Left ventricle myocardium inferior (tissue), 1 donor: Measurements from ENCODE around the gene ETFB. TPM values are rescaled to one million over a fixed set of nuclear protein-coding genes. Genes with fewer than 3 reads are reported as not detected.

ENCODE experiments used
- DNase-seq: peaks from one replicate; pipeline ENCODE4 v3.0.0-alpha.2; 2020
- H3K27ac ChIP-seq: fragments of 200-600 bp; replicated peaks from 2 replicates; pipeline ENCODE4 v1.8.0; 2021
- H3K27me3 ChIP-seq: fragments of 200-600 bp; 2 replicates; pipeline ENCODE4 v1.8.0; 2021; ENCODE audit warnings: low read depth
- H3K36me3 ChIP-seq: fragments of 200-600 bp; 2 replicates; pipeline ENCODE4 v1.8.0; 2021
- H3K4me1 ChIP-seq: fragments of 200-600 bp; 2 replicates; pipeline ENCODE4 v1.8.0; 2021
- H3K4me3 ChIP-seq: fragments of 200-600 bp; 2 replicates; pipeline ENCODE4 v1.8.0; 2021; ENCODE audit warnings: mild to moderate bottlenecking, moderate library complexity
- H3K9me3 ChIP-seq: fragments of 200-600 bp; replicated peaks from 2 replicates; pipeline ENCODE4 v1.8.0; 2021
- CTCF ChIP-seq: fragments of 200-600 bp; IDR thresholded peaks from 2 replicates; pipeline ENCODE4 v1.8.0; 2021; ENCODE audit warnings: antibody characterized with exemption, mild to moderate bottlenecking, borderline replicate concordance
- intact Hi-C: fragments of 100-400 bp; cut with micrococcal nuclease; formaldehyde crosslinking; loops from one replicate; pipeline ENCODE4 v1.11.0; 2022
- total RNA-seq: library from RNA; stranded (reverse); fragmentation: NEBNext Ultra II Directional; extraction: Animal tissue kit (Norgen Biotek cat#: 25700); gene quantifications from one replicate; pipeline ENCODE4 v1.2.1, GENCODE V29; 2021
- donor health status: DM: no; HTN: yes; CAD: no; lungs with severe emphysema.

ETFB gene
- total RNA-seq, 1 donor from 2014 or later, result 365 TPM

- Histone ChIP-seq H3K27ac (peak overlapping the region; percentile 42), H3K4me3 (peak overlapping the region; percentile 78), H3K4me1 (peaks cover 20% of the 10 kb centered on the region), H3K27me3 (no peaks in the 10 kb centered on the region), H3K9me3 (no peaks in the 10 kb centered on the region), H3K36me3 (no peaks in the 10 kb centered on the region)
- intact Hi-C loops, result no loop called here
- peak; percentile 78 for DNase-seq
- peak; percentile 91 for TF ChIP-seq CTCF
These were observed 27.4 kb downstream of the ETFB start for GRCh38 chr19:51338563-51339312.

- intact Hi-C loops, result no loop called here
- H3K36me3 ChIP-seq, result no peaks in the 10 kb centered on the region
- H3K4me1 ChIP-seq, result peaks cover 20% of the 10 kb centered on the region
- H3K27ac ChIP-seq, result no peak overlapping the region
- H3K4me3 ChIP-seq, result no peak overlapping the region
- H3K27me3 ChIP-seq, result no peaks in the 10 kb centered on the region
- H3K9me3 ChIP-seq, result no peaks in the 10 kb centered on the region
- no peak for DNase-seq
- no peak for TF ChIP-seq CTCF
These were observed 28.2 kb downstream of the ETFB start for GRCh38 chr19:51337861-51338562.

- H3K27me3 ChIP-seq, result peaks cover 3% of the 10 kb centered on the region
- DNase-seq, result no peak
- H3K4me1 ChIP-seq, result peaks cover 20% of the 10 kb centered on the region
- H3K36me3 ChIP-seq, result no peaks in the 10 kb centered on the region
- no peak overlapping the region for H3K27ac ChIP-seq
- no peak for TF ChIP-seq CTCF
- intact Hi-C loops, result no loop called here
- no peaks in the 10 kb centered on the region for H3K9me3 ChIP-seq
- no peak overlapping the region for H3K4me3 ChIP-seq
These were observed 28.9 kb downstream of the ETFB start for GRCh38 chr19:51337141-51337860.

- Histone ChIP-seq H3K27me3 (peaks cover 36% of the 10 kb centered on the region), H3K9me3 (peaks cover 5% of the 10 kb centered on the region), H3K27ac (no peak overlapping the region), H3K36me3 (no peaks in the 10 kb centered on the region), H3K4me3 (no peak overlapping the region), H3K4me1 (peaks cover 5% of the 10 kb centered on the region)
- intact Hi-C loops, result no loop called here
- no peak for DNase-seq
- no peak for TF ChIP-seq CTCF
These were observed 32.2 kb downstream of the ETFB start for GRCh38 chr19:51333836-51334460.

GRCh38 chr19:51331716-51332115 lies 34.5 kb downstream of the ETFB start:
- Histone ChIP-seq H3K4me3 (no peak overlapping the region), H3K9me3 (peaks cover 5% of the 10 kb centered on the region), H3K27me3 (peaks cover 59% of the 10 kb centered on the region), H3K4me1 (peaks cover 14% of the 10 kb centered on the region), H3K36me3 (no peaks in the 10 kb centered on the region), H3K27ac (no peak overlapping the region)
- intact Hi-C loops, result no loop called here
- DNase-seq, result no peak
- TF ChIP-seq CTCF, result no peak
